Thyroid gland (tissue), 4 donors: Measurements from ENCODE around the gene TET3. TPM values are rescaled to one million over a fixed set of nuclear protein-coding genes. Genes with fewer than 3 reads are reported as not detected.

Experiments used
- DNase-seq, 2 donors: peaks; one replicate each; pipeline ENCODE4 v3.0.0-alpha.2; 2019
- H3K27ac ChIP-seq, 3 donors: fragments of 200-600 bp; sonication (generic); 1 replicate in 2 of 3; 2 replicates in 1 of 3; pipeline ENCODE4 v1.5.1; 2016 to 2019; ENCODE audit warnings: mild to moderate bottlenecking in 1 of 3, moderate library complexity in 1 of 3
- H3K27me3 ChIP-seq: fragments of 200-600 bp; sonication (generic); one replicate; pipeline ENCODE4 v1.5.1; 2019
- H3K36me3 ChIP-seq, 2 donors: fragments of 200-600 bp; sonication (generic); one replicate each; pipeline ENCODE4 v1.5.1; 2016 to 2019
- H3K4me1 ChIP-seq, 2 donors: fragments of 200-600 bp; sonication (generic); one replicate each; pipeline ENCODE4 v1.5.1; 2017 to 2019
- H3K4me3 ChIP-seq, 3 donors: fragments of 200-600 bp; sonication (generic); replicated peaks in 1 of 3; 1 replicate in 2 of 3; 2 replicates in 1 of 3; pipeline ENCODE4 v1.5.1; 2016; ENCODE audit warnings: mild to moderate bottlenecking in 1 of 3
- H3K9me3 ChIP-seq: fragments of 200-600 bp; sonication (generic); one replicate; pipeline ENCODE4 v1.5.1; 2017
- POLR2A ChIP-seq, 2 donors: fragments of 450-650 bp; IDR thresholded peaks; one replicate each; pipeline ENCODE4 v1.6.1; 2017; ENCODE audit warnings: antibody characterized with exemption in 2 of 2, mild to moderate bottlenecking in 2 of 2, moderate library complexity in 1 of 2
- WGBS, 2 donors: methylation state at CpG; one replicate each; pipeline ENCODE4 v1.1.5; 2017; 5-methylcytosine and 5-hydroxymethylcytosine counted together
- intact Hi-C: fragments of 100-400 bp; cut with DNase I; formaldehyde crosslinking; loops from one replicate; pipeline ENCODE4 v1.15.1; 2023
- total RNA-seq, 4 donors: library from RNA; depleted of rRNA; stranded (reverse); fragments of >200 nt; gene quantifications; one replicate each; pipeline ENCODE4 v1.2.3, GENCODE V29; 2016
- TF ChIP-seq, protein P1 (sequence below), 6 experiments: fragments of 200-600 bp in 3 of 6; fragments of 450-650 bp in 3 of 6; sonication (generic) in 3 of 6; IDR thresholded peaks; one replicate each; pipeline ENCODE4 v1.5.1; 2016 to 2019; ENCODE audit warnings: antibody characterized with exemption in 6 of 6, mild to moderate bottlenecking in 2 of 6, inconsistent platforms in 1 of 6, moderate library complexity in 1 of 6

The TET3 gene
- total RNA-seq, 4 donors from 2014 or later = 6.4 to 10.8 (median 7.5) TPM

DNA sequence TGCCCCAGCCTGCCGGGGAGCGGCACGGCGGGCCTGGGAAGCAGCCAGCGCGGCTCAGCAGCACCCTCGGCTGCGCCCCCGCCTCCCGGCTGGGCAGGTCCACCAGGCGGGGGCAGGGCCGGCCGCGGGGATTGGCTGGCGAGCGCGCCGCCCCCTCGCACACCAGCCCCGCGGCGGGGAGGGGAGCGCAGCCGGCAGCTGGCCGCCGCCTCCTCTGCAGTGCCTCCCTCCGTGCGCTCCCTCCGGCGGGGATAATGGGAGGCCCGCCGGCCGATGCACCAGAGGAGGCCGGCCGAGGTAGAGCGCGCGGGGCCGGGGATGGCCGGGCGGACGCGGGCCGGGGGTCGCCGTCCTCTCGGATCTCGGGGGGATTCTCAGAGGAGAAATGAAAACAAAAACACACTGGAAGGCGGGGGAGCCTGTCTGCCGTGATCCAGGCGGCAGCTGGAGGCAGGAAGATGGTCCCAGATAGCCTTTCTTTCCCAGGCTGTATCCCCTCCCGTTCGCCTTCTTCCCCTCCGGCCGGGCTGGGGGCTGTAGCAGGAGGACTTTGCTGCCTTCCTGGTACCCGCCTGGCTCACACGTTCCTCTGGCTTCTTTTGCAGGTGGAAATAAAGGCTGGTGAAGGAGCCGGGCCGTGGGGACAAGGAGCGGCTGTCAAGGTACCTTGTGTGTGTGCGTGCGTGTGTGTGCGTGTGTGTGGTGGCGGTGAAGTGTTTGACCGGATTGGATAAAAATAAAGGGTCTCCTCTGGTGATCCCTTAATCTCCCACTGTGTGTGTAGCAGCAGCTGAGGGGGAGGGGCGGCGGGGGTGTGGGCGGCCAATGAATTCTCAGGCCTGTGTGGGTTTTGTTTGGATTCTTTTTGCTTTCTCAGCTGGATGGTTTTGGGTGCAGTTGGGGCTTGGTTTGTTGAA is 18.1 kb downstream of the TET3 start:
- intact Hi-C loops = loop anchor here (10.0 kb wide), 1 partner anchor 78 kb away; the partner anchor contains the start of gene DGUOK
- peaks cover 25 to 35% of the 10 kb centered on the region in 2 donors for H3K4me1 ChIP-seq
- H3K36me3 ChIP-seq = no peaks in the 10 kb centered on the region
- no peaks in the 10 kb centered on the region for H3K9me3 ChIP-seq
- no peaks in the 10 kb centered on the region for H3K27me3 ChIP-seq
- H3K27ac ChIP-seq = no peak overlapping the region
- TF ChIP-seq POLR2A (IDR thresholded peaks at IDR 0.05) = peak in 1 of 2 donors; percentile 76
- TF ChIP-seq, protein P1, sequence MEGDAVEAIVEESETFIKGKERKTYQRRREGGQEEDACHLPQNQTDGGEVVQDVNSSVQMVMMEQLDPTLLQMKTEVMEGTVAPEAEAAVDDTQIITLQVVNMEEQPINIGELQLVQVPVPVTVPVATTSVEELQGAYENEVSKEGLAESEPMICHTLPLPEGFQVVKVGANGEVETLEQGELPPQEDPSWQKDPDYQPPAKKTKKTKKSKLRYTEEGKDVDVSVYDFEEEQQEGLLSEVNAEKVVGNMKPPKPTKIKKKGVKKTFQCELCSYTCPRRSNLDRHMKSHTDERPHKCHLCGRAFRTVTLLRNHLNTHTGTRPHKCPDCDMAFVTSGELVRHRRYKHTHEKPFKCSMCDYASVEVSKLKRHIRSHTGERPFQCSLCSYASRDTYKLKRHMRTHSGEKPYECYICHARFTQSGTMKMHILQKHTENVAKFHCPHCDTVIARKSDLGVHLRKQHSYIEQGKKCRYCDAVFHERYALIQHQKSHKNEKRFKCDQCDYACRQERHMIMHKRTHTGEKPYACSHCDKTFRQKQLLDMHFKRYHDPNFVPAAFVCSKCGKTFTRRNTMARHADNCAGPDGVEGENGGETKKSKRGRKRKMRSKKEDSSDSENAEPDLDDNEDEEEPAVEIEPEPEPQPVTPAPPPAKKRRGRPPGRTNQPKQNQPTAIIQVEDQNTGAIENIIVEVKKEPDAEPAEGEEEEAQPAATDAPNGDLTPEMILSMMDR (IDR thresholded peaks at IDR 0.05) = peak in 2 of 6 experiments; percentile 15 to 21
- WGBS, 2 donors = 6 to 7% methylated on average over 29 to 31 of the region's 68 CpGs
- peak; percentile 85 to 87 for DNase-seq
- peak overlapping the region; percentile 3 to 43 (median 37) for H3K4me3 ChIP-seq

DNA sequence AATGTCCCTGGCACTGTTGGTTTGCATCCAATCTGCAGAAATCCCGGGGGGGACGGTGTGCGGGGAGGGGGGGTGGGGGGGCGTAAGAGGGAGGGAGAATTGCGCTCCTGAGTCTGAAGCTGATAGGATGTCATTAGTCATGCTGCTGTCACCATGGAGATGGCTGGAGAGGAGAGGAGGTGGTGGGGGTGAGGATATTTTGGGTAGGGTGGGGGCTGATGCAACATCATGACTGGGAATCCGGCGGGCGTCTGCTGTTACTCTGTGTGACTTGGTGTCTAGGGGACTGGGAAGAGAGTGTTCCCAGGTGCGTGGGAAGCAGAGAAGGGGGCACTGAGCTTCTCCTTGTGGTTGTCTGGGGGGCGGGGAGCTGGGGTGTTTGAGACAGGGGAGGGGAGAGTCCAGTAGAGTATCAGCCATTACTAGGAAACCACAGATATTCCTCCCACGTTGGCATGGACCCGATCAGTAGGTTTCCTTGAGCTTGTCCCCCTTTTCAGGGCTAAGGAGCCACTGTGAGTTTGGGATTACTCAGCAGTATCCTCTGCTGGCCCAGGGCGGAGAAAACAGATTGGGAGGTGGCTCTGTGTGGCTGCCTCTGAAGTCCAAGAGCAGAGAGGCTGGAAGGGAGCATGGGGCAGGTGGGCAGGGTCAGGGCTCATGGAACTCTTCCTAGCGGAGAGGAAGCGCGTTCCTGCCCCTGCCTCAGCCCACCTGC is 18.9 kb downstream of the TET3 start:
- H3K36me3 ChIP-seq = no peaks in the 10 kb centered on the region
- H3K4me1 ChIP-seq = peaks cover 25 to 35% of the 10 kb centered on the region in 2 donors
- H3K27me3 ChIP-seq = no peaks in the 10 kb centered on the region
- DNase-seq = no peak
- intact Hi-C loops = loop anchor here (10.0 kb wide), 1 partner anchor 79 kb away; the partner anchor contains the start of gene DGUOK
- no peak overlapping the region for H3K4me3 ChIP-seq
- H3K9me3 ChIP-seq = no peaks in the 10 kb centered on the region
- TF ChIP-seq, protein P1 (IDR thresholded peaks at IDR 0.05) = no peak
- TF ChIP-seq POLR2A (IDR thresholded peaks at IDR 0.05) = no peak
- WGBS, 2 donors = 54 to 58% methylated on average over 16 of the region's 16 CpGs
- no peak overlapping the region for H3K27ac ChIP-seq

DNA sequence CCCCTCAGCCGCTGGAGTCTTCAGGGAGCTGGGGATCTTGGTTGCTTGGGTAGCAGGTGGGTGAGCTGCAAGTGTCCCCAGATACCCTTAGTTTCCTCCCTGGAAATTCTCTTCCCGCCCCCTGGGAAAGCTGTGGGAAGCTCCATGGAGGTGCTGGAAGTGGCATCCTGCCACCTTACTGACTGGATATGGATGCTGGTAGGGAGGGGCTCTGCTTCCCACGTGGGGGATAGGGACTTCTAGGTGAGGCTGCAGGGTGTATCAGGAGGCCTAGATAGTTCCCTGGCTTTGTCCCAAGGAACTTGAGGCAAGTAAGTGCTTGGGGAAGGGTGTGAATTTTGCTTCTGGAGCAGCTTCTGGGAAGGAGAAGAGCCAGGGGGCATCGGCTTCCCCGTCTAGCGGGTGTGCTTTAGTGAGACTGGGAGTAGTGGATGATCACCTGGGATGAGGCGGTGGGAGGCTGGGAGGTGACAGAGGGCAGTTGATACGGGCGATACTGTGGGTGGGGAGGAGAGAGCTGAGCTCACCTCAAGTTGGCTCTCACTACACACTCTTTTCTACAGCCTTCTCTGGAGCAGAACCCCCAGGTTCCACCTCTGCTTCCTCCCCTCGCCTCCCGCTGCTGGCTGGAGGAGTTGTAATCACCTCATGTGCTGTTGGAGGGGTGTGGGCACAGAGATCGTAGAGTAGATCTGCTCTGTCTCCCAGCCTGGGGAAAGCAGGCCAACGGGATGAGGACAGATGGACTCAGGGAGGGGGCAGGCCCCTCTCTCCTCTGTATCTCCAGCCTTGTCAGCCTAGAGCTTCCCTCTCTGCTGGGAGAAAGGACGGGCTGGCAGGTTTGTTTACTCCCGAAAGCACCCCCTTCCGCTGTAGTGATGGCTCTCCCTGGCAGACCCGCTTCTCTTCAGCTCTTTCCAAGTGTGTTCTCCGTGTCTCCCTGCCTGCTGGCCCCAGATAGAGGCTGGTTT is 19.8 kb downstream of the TET3 start:
- DNase-seq = no peak
- no peaks in the 10 kb centered on the region for H3K9me3 ChIP-seq
- TF ChIP-seq, protein P1 (IDR thresholded peaks at IDR 0.05) = no peak
- TF ChIP-seq POLR2A (IDR thresholded peaks at IDR 0.05) = no peak
- 81 to 88% methylated on average over 18 of the region's 18 CpGs for WGBS, 2 donors
- no peak overlapping the region for H3K4me3 ChIP-seq
- H3K4me1 ChIP-seq = peaks cover 25 to 37% of the 10 kb centered on the region in 2 donors
- intact Hi-C loops = loop anchor here (10.0 kb wide), 1 partner anchor 80 kb away; the partner anchor contains the start of gene DGUOK
- no peaks in the 10 kb centered on the region for H3K36me3 ChIP-seq
- H3K27ac ChIP-seq = no peak overlapping the region
- no peaks in the 10 kb centered on the region for H3K27me3 ChIP-seq

DNA sequence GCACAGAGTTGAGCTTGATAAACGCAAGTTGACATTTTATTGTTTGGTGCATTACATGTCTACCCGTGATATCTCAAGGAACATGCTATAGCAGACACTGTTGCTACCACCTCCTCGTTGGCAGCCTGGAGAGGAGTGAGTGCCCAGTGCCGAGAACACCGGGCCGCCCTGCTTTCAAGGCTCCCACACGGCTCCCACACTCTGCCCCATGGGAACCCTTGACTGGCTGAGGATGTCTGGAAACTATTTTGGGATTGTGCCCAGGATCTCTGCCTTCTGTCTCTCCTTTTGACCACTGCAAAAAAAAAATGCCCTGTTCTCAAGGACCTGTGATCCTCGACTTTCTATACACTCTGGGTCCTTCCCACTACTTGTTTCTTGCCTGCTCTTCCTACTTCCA is 21.1 kb downstream of the TET3 start:
- 40 to 51% methylated on average over 8 of the region's 8 CpGs for WGBS, 2 donors
- Histone ChIP-seq H3K27me3 (no peaks in the 10 kb centered on the region), H3K9me3 (no peaks in the 10 kb centered on the region), H3K36me3 (no peaks in the 10 kb centered on the region), H3K4me3 (no peak overlapping the region), H3K4me1 (peaks cover 22 to 38% of the 10 kb centered on the region in 2 donors), H3K27ac (no peak overlapping the region)
- intact Hi-C loops = loop anchor here (10.0 kb wide), 1 partner anchor 81 kb away; the partner anchor contains the start of gene DGUOK
- TF ChIP-seq, protein P1 (IDR thresholded peaks at IDR 0.05) = no peak
- no peak for TF ChIP-seq POLR2A (IDR thresholded peaks at IDR 0.05)
- no peak for DNase-seq
